Stimulated activated CD4-positive, alpha-beta T cell treated with anti-CD3 and anti-CD28 coated beads, Interleukin-12 subunit alpha, Interleukin-12 subunit beta, amount 100 ng/mL, for 48 hours (primary cell): ENCODE measurements around the gene RIPK3.

ENCODE experiments used
- DNase-seq, 3 donors: peaks; one replicate each; pipeline ENCODE4 v3.0.0-alpha.2; 2020; ENCODE audit warnings: low read depth in 2 of 3, low spot score in 1 of 3

RIPK3 gene

GRCh38 chr14:24307575-24308341 is 32.0 kb downstream of the RIPK3 start, which contains the start of gene CIDEB:
CIDEB (minus strand) TSS chr14:24307977; CDS start chr14:24307858, 119 bp downstream.
- peak; percentile 39 to 68 (median 45) for DNase-seq

- no peak for DNase-seq
Observed at GRCh38 chr14:24307156-24307574, 32.6 kb downstream of the RIPK3 start.

GRCh38 chr14:24304019-24304387 is 35.8 kb downstream of the RIPK3 start:
- DNase-seq, result no peak

GRCh38 chr14:24300326-24300980 is 39.3 kb downstream of the RIPK3 start:
- no peak for DNase-seq

GRCh38 chr14:24299255-24300191 is 40.3 kb downstream of the RIPK3 start, which contains the start of the genes DHRS1 and NOP9:
DHRS1 (minus strand) TSS chr14:24299780; CDS start chr14:24299106, 674 bp downstream.
NOP9 (plus strand) TSS chr14:24299850; CDS start chr14:24299955, 105 bp downstream.
- peak; percentile 88 to 95 (median 88) for DNase-seq

- no peak for DNase-seq
Observed at GRCh38 chr14:24298892-24299254, 40.9 kb downstream of the RIPK3 start.

- no peak for DNase-seq
Observed at GRCh38 chr14:24297190-24297964, 42.4 kb downstream of the RIPK3 start.

GRCh38 chr14:24296341-24297157 is 43.2 kb downstream of the RIPK3 start:
- peak; percentile 60 to 71 (median 62) for DNase-seq

GRCh38 chr14:24293525-24293924 is 46.3 kb downstream of the RIPK3 start:
- no peak for DNase-seq

- DNase-seq, result no peak
Observed at GRCh38 chr14:24292118-24292807, 47.5 kb downstream of the RIPK3 start.

GRCh38 chr14:24291446-24292117 is 48.2 kb downstream of the RIPK3 start:
- no peak for DNase-seq

- DNase-seq, result no peak
Observed at GRCh38 chr14:24290746-24291145, 49.0 kb downstream of the RIPK3 start.

- peak; percentile 56 to 70 (median 59) for DNase-seq
Observed at GRCh38 chr14:24289649-24290280, 50.0 kb downstream of the RIPK3 start.

- no peak for DNase-seq
Observed at GRCh38 chr14:24286996-24287395, 52.8 kb downstream of the RIPK3 start.
